Embryonic facial prominence (tissue), 1 donor: ENCODE data around the gene SLC47A1.
"Not testable (repeated sequence)": the region's sequence is repeated elsewhere in the genome, so short reads cannot be mapped to it uniquely, and the experiment has no call there.

ENCODE experiments used
- DNase-seq: peaks from one replicate; pipeline ENCODE4 v3.0.0-alpha.2; 2016; ENCODE audit errors: extremely low spot score

Gene SLC47A1

GRCh38 chr17:19520641-19521040 lies 13.0 kb upstream of the SLC47A1 start:
- no peak for DNase-seq

GRCh38 chr17:19523690-19524089 lies 10.0 kb upstream of the SLC47A1 start:
- DNase-seq: no peak

GRCh38 chr17:19526950-19527349 lies 6.7 kb upstream of the SLC47A1 start:
- not testable (repeated sequence) for DNase-seq

GRCh38 chr17:19531780-19532501 lies 1.7 kb upstream of the SLC47A1 start:
- DNase-seq: no peak

GRCh38 chr17:19533036-19533717 lies 477 bp upstream of the SLC47A1 start:
- no peak for DNase-seq

GRCh38 chr17:19534562-19535149 lies 1.0 kb downstream of the SLC47A1 start:
- no peak for DNase-seq

- DNase-seq: no peak
These were observed 3.5 kb downstream of the SLC47A1 start for GRCh38 chr17:19537111-19537510.

- no peak for DNase-seq
These were observed 4.7 kb downstream of the SLC47A1 start for GRCh38 chr17:19538095-19539039.

- no peak for DNase-seq
These were observed 5.4 kb downstream of the SLC47A1 start for GRCh38 chr17:19539040-19539399.

- no peak for DNase-seq
These were observed 6.2 kb downstream of the SLC47A1 start for GRCh38 chr17:19539841-19540311.

GRCh38 chr17:19540706-19541370 lies 7.2 kb downstream of the SLC47A1 start:
- DNase-seq: no peak

GRCh38 chr17:19541445-19541844 lies 7.8 kb downstream of the SLC47A1 start:
- DNase-seq: no peak

- no peak for DNase-seq
These were observed 8.6 kb downstream of the SLC47A1 start for GRCh38 chr17:19542247-19542646.

GRCh38 chr17:19544366-19544765 lies 10.7 kb downstream of the SLC47A1 start:
- no peak for DNase-seq

- DNase-seq: no peak
These were observed 12.8 kb downstream of the SLC47A1 start for GRCh38 chr17:19546289-19547065.

- DNase-seq: no peak
These were observed 16.3 kb downstream of the SLC47A1 start for GRCh38 chr17:19549746-19550623.

- DNase-seq: no peak
These were observed 17.5 kb downstream of the SLC47A1 start for GRCh38 chr17:19551165-19551564.

GRCh38 chr17:19551591-19552148 lies 18.0 kb downstream of the SLC47A1 start:
- no peak for DNase-seq

- DNase-seq: no peak
These were observed 19.4 kb downstream of the SLC47A1 start for GRCh38 chr17:19553036-19553435.
